NCI-H510A (cell line): Measurements from ENCODE around the gene GPR15.

Source experiments
- DNase-seq: peaks from one replicate; lab custom pipeline; 2025; lab: John Stamatoyannopoulos, UW

Gene GPR15

GRCh38 chr3:98530676-98531075, 1.1 kb upstream of the GPR15 start:
- no peak for DNase-seq

- no peak for DNase-seq
Observed at GRCh38 chr3:98532275-98532637, 478 bp downstream of the GPR15 start.

- DNase-seq: no peak
Observed at GRCh38 chr3:98532709-98533571, 1.2 kb downstream of the GPR15 start.

GRCh38 chr3:98534168-98534567, 2.4 kb downstream of the GPR15 start:
- DNase-seq: no peak

GRCh38 chr3:98534734-98535133, 3.0 kb downstream of the GPR15 start:
- no peak for DNase-seq

GRCh38 chr3:98536456-98537017, 4.8 kb downstream of the GPR15 start:
- DNase-seq: no peak

GRCh38 chr3:98540346-98540745, 8.6 kb downstream of the GPR15 start:
- DNase-seq: no peak

GRCh38 chr3:98541695-98542094, 9.9 kb downstream of the GPR15 start:
- no peak for DNase-seq

GRCh38 chr3:98542623-98543022, 10.8 kb downstream of the GPR15 start:
- DNase-seq: no peak

- no peak for DNase-seq
Observed at GRCh38 chr3:98545940-98546339, 14.2 kb downstream of the GPR15 start.

GRCh38 chr3:98548544-98548943, 16.8 kb downstream of the GPR15 start:
- no peak for DNase-seq

GRCh38 chr3:98550833-98551232, 19.1 kb downstream of the GPR15 start:
- no peak for DNase-seq

GRCh38 chr3:98551236-98551635, 19.5 kb downstream of the GPR15 start:
- DNase-seq: no peak

- no peak for DNase-seq
Observed at GRCh38 chr3:98551754-98552153, 20.0 kb downstream of the GPR15 start.

GRCh38 chr3:98552232-98553020, 20.6 kb downstream of the GPR15 start:
- DNase-seq: no peak

GRCh38 chr3:98553021-98553563, 21.3 kb downstream of the GPR15 start:
- DNase-seq: no peak

GRCh38 chr3:98553753-98554152, 22.0 kb downstream of the GPR15 start:
- DNase-seq: no peak

- no peak for DNase-seq
Observed at GRCh38 chr3:98554580-98554979, 22.8 kb downstream of the GPR15 start.

- no peak for DNase-seq
Observed at GRCh38 chr3:98555025-98555379, 23.2 kb downstream of the GPR15 start.

- DNase-seq: no peak
Observed at GRCh38 chr3:98556164-98557130, 24.7 kb downstream of the GPR15 start.

GRCh38 chr3:98557324-98558010, 25.7 kb downstream of the GPR15 start:
- no peak for DNase-seq
